GM23248 (cell line): Measurements from ENCODE around the gene CD47.

Experiments used
- EZH2 ChIP-seq: fragments of 200-600 bp; sonication (generic); IDR thresholded peaks from 2 replicates; pipeline ENCODE4 v1.6.1; 2018; ENCODE audit warnings: antibody characterized with exemption, mild to moderate bottlenecking; ENCODE audit not compliant: insufficient read depth, poor library complexity, severe bottlenecking
- EZH2phosphoT487 ChIP-seq: fragments of 200-600 bp; sonication (generic); IDR thresholded peaks from 2 replicates; pipeline ENCODE4 v1.6.1; 2018; ENCODE audit warnings: antibody characterized with exemption, moderate library complexity, mild to moderate bottlenecking, low read depth; ENCODE audit not compliant: insufficient read depth

- TF ChIP-seq EZH2phosphoT487 (no peak), EZH2 (no peak)
These were observed 1.7 kb upstream of the CD47 start for GRCh38 chr3:108092501-108092900.
